GM12892 (cell line): Measurements from ENCODE around the gene GALNT1.

ENCODE experiments used
- POLR2A ChIP-seq: IDR thresholded peaks from 2 replicates; pipeline ENCODE4 v1.6.1; 2011; ENCODE audit warnings: low read depth, low read length, control low read depth
- POLR2AphosphoS5 ChIP-seq: IDR thresholded peaks from 2 replicates; pipeline ENCODE4 v1.6.1; 2011; ENCODE audit warnings: low read depth, low read length, control low read depth

DNA sequence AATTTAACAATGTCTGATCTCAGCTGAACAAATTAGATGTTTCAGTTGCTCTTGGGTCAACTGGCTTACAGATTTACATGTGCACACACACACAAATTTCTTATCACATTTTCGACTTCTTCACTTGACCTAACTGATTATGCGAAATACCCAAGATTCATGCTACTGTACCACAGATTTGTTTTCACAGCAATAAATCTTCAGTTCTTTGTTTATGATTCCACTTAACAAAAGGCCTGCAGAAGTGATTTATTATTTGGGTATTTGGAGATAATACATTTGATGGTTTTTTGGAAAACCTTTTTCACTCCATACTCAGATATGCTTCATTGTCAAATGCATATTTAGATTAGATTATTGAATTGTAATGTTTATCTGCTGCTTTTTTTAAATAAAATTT lies 129.0 kb downstream of the GALNT1 start:
- TF ChIP-seq POLR2A, result no peak
- TF ChIP-seq POLR2AphosphoS5, result no peak
